Liver (tissue), 9 donors: ENCODE measurements around the gene RNF214. TPM values are rescaled to one million over a fixed set of nuclear protein-coding genes. Genes with fewer than 3 reads are reported as not detected.

Source experiments
- DNase-seq: peaks from one replicate; pipeline ENCODE4 v3.0.0-alpha.2; 2017; ENCODE audit warnings: low spot score
- H3K27ac ChIP-seq, 2 donors: one replicate each; pipeline ENCODE4 v1.7.0; 2013; ENCODE audit warnings: inconsistent platforms in 2 of 2, low read length in 2 of 2, control low read depth in 1 of 2, low read depth in 1 of 2, mild to moderate bottlenecking in 1 of 2
- H3K27me3 ChIP-seq, 4 donors: one replicate each; pipeline versions ENCODE4 v1.6.1 to v1.7.0; 2013; ENCODE audit warnings: low read length in 3 of 4, inconsistent platforms in 1 of 4, mild to moderate bottlenecking in 1 of 4, moderate library complexity in 1 of 4; ENCODE audit not compliant: control insufficient read depth in 4 of 4, insufficient read depth in 4 of 4
- H3K36me3 ChIP-seq, 4 donors: one replicate each; pipeline versions ENCODE4 v1.6.1 to v1.7.0; 2013; ENCODE audit warnings: low read length in 3 of 4, mild to moderate bottlenecking in 3 of 4, low read depth in 1 of 4, moderate library complexity in 1 of 4; ENCODE audit not compliant: control insufficient read depth in 4 of 4, insufficient read depth in 3 of 4
- H3K4me1 ChIP-seq, 4 donors: one replicate each; pipeline versions ENCODE4 v1.6.1 to v1.7.0; 2013; ENCODE audit warnings: low read length in 3 of 4, mild to moderate bottlenecking in 3 of 4, moderate library complexity in 1 of 4; ENCODE audit not compliant: control insufficient read depth in 4 of 4, insufficient read depth in 4 of 4
- H3K4me3 ChIP-seq, 3 donors: one replicate each; pipeline versions ENCODE4 v1.6.1 to v1.7.0; 2013; ENCODE audit warnings: low read length in 3 of 3, control low read depth in 1 of 3, low read depth in 1 of 3, mild to moderate bottlenecking in 1 of 3
- H3K9ac ChIP-seq, 2 donors: one replicate each; pipeline ENCODE4 v1.7.0; 2013; ENCODE audit warnings: low read length in 2 of 2, mild to moderate bottlenecking in 2 of 2, moderate library complexity in 2 of 2, control low read depth in 1 of 2, low read depth in 1 of 2
- H3K9me3 ChIP-seq, 4 donors: one replicate each; pipeline versions ENCODE4 v1.6.1 to v1.7.0; 2013; ENCODE audit warnings: low read length in 3 of 4; ENCODE audit not compliant: control insufficient read depth in 4 of 4
- ATF3 ChIP-seq: IDR thresholded peaks from 2 replicates; pipeline ENCODE4 v1.6.1; 2016; ENCODE audit warnings: antibody characterized with exemption
- CTCF ChIP-seq: fragments of 150-350 bp; IDR thresholded peaks from 2 replicates; pipeline ENCODE4 v1.5.1; 2017; ENCODE audit warnings: improper control_type of control experiment, low read depth, low read length; ENCODE audit not compliant: missing input control
- EGR1 ChIP-seq, 2 donors: IDR thresholded peaks; 2 replicates each; pipeline ENCODE4 v1.6.1; 2016 to 2018; ENCODE audit warnings: antibody characterized with exemption in 2 of 2, low read depth in 2 of 2
- FOXA1 ChIP-seq: IDR thresholded peaks from 2 replicates; pipeline ENCODE4 v1.6.1; 2016; ENCODE audit warnings: antibody characterized with exemption
- FOXA2 ChIP-seq: IDR thresholded peaks from 2 replicates; pipeline ENCODE4 v1.6.1; 2016; ENCODE audit warnings: antibody characterized with exemption
- NR2F2 ChIP-seq: IDR thresholded peaks from 2 replicates; pipeline ENCODE4 v1.6.1; 2016; ENCODE audit warnings: antibody characterized with exemption
- RAD21 ChIP-seq, 2 donors: IDR thresholded peaks; 2 replicates each; pipeline ENCODE4 v1.6.1; 2016; ENCODE audit warnings: antibody characterized with exemption in 2 of 2, mild to moderate bottlenecking in 2 of 2
- REST ChIP-seq: IDR thresholded peaks from 2 replicates; pipeline ENCODE4 v1.6.1; 2016; ENCODE audit warnings: antibody characterized with exemption, mild to moderate bottlenecking
- SP1 ChIP-seq: IDR thresholded peaks from 2 replicates; pipeline ENCODE4 v1.6.1; 2018; ENCODE audit warnings: antibody characterized with exemption, mild to moderate bottlenecking
- TAF1 ChIP-seq: conservative IDR thresholded peaks from 2 replicates; pipeline ENCODE4 v1.6.1; 2016; ENCODE audit warnings: antibody characterized with exemption, mild to moderate bottlenecking
- ZBTB33 ChIP-seq: IDR thresholded peaks from 2 replicates; pipeline ENCODE4 v1.6.1; 2016; ENCODE audit warnings: antibody characterized with exemption
- WGBS: extraction: QIAGEN DNeasy Blood & Tissue Kit; methylation state at CpG from one replicate; pipeline ENCODE4 v1.1.7; 2013; 5-methylcytosine and 5-hydroxymethylcytosine counted together
- polyA plus RNA-seq, 2 donors: library from polyadenylated mRNA; stranded (reverse) in 1 of 2; unstranded in 1 of 2; fragments of 200-250 nt in 1 of 2; fragments of >200 nt in 1 of 2; fragmentation: Nextera tagmentation in 1 of 2; extraction: Ambion mirVana in 1 of 2; gene quantifications; one replicate each; pipeline versions ENCODE4 v1.2.1 to v1.2.3, GENCODE V29; 2013 to 2015
- total RNA-seq, 2 donors: library from RNA; depleted of rRNA; stranded (reverse); fragments of >200 nt; gene quantifications; one replicate each; pipeline ENCODE4 v1.2.3, GENCODE V29; 2014
- donor health status: healthy.
- donor health status: healthy.
- donor health status: healthy.
- donor health status: healthy.
- donor health status: healthy.

The RNF214 gene
- total and polyA plus RNA-seq, 4 donors = 4.6 to 6.2 (median 6.0) TPM

GRCh38 chr11:117185736-117186430, 46.6 kb upstream of the RNF214 start (continued):
- no peak for TF ChIP-seq REST
- no peak for TF ChIP-seq ZBTB33

- H3K36me3 ChIP-seq = peaks cover 12 to 70% (median 26%) of the 10 kb centered on the region in 4 donors
- WGBS = 97% methylated on average over 4 of the region's 4 CpGs
- H3K27me3 ChIP-seq = no peaks in the 10 kb centered on the region
- H3K9ac ChIP-seq = no peak overlapping the region
- H3K4me3 ChIP-seq = no peak overlapping the region
- H3K27ac ChIP-seq = no peak overlapping the region
- no peaks in the 10 kb centered on the region for H3K9me3 ChIP-seq
- peaks cover 0 to 3% (median 0%) of the 10 kb centered on the region in 4 donors for H3K4me1 ChIP-seq
- DNase-seq = no peak
- TF ChIP-seq RAD21 (IDR thresholded peaks at IDR 0.05) (no peak), FOXA1 (no peak), REST (no peak), SP1 (no peak), NR2F2 (no peak), ATF3 (no peak), TAF1 (no peak), CTCF (no peak), EGR1 (IDR thresholded peaks at IDR 0.05; ENCODE audit: low read depth in 2 of 2) (no peak), ZBTB33 (no peak), FOXA2 (no peak)
These were observed 46.1 kb upstream of the RNF214 start for GRCh38 chr11:117186431-117186761.
